SK-N-SH treated with all-trans-retinoic acid at 6 μM for 48 hours (cell line): ENCODE results near the gene HMGCS2.
A peak's percentile ranks its signal among the peaks of the same experiment; 100 is the strongest.

Experiments
- ATAC-seq: fragments of 200-7000 bp; cut with Tn5 transposase; 3 replicates; pipeline ENCODE4 v1.9.1; 2020; ENCODE audit warnings: mild to moderate bottlenecking, moderate library complexity
- BACH2 ChIP-seq: fragments of 250-450 bp; sonication (Bioruptor Pico); IDR thresholded peaks from 2 replicates; pipeline ENCODE4 v1.9.0; 2021; ENCODE audit warnings: mild to moderate bottlenecking, borderline replicate concordance
- CSDC2 ChIP-seq: fragments of 250-450 bp; sonication (Bioruptor Pico); IDR thresholded peaks from 2 replicates; pipeline ENCODE4 v1.5.0; 2020; ENCODE audit warnings: mild to moderate bottlenecking, moderate library complexity
- CSRNP3 ChIP-seq: fragments of 250-450 bp; sonication (Bioruptor Pico); IDR thresholded peaks from 2 replicates; pipeline ENCODE4 v1.5.1; 2021; ENCODE audit warnings: mild to moderate bottlenecking, moderate library complexity
- ESRRG ChIP-seq: fragments of 250-450 bp; sonication (Bioruptor Pico); IDR thresholded peaks from 2 replicates; pipeline ENCODE4 v1.6.1; 2021; ENCODE audit warnings: mild to moderate bottlenecking
- ISL1 ChIP-seq: fragments of 250-450 bp; sonication (Bioruptor Pico); IDR thresholded peaks from 2 replicates; pipeline ENCODE4 v2.1.2; 2022; ENCODE audit warnings: mild to moderate bottlenecking, moderate library complexity
- OSR1 ChIP-seq: fragments of 250-450 bp; sonication (Bioruptor Pico); IDR thresholded peaks from 2 replicates; pipeline ENCODE4 v1.8.0; 2022; ENCODE audit warnings: moderate library complexity, mild to moderate bottlenecking, inconsistent platforms
- PATZ1 ChIP-seq: fragments of 250-450 bp; sonication (Bioruptor Pico); IDR thresholded peaks from 2 replicates; pipeline ENCODE4 v1.8.0; 2020; ENCODE audit warnings: mild to moderate bottlenecking, moderate library complexity, borderline replicate concordance
- POU6F1 ChIP-seq: fragments of 250-450 bp; sonication (Bioruptor Pico); IDR thresholded peaks from 2 replicates; pipeline ENCODE4 v1.8.0; 2021; ENCODE audit warnings: low read depth, mild to moderate bottlenecking, moderate library complexity, borderline replicate concordance
- RARB ChIP-seq: fragments of 250-450 bp; sonication (Bioruptor Pico); IDR thresholded peaks from 2 replicates; pipeline ENCODE4 v1.8.0; 2021; ENCODE audit warnings: mild to moderate bottlenecking, moderate library complexity
- SNAI2 ChIP-seq: fragments of 250-450 bp; sonication (Bioruptor Pico); IDR thresholded peaks from 2 replicates; pipeline ENCODE4 v1.5.0; 2020; ENCODE audit warnings: mild to moderate bottlenecking, moderate library complexity
- TCF4 ChIP-seq: fragments of 250-450 bp; sonication (Bioruptor Pico); IDR thresholded peaks from 2 replicates; pipeline ENCODE4 v1.8.0; 2021; ENCODE audit warnings: mild to moderate bottlenecking, moderate library complexity, borderline replicate concordance
- TOX ChIP-seq: fragments of 250-450 bp; sonication (Bioruptor Pico); IDR thresholded peaks from 2 replicates; pipeline ENCODE4 v1.8.0; 2021; ENCODE audit warnings: mild to moderate bottlenecking, moderate library complexity, borderline replicate concordance
- ZFP3 ChIP-seq: fragments of 250-450 bp; sonication (Bioruptor Pico); IDR thresholded peaks from 2 replicates; pipeline ENCODE4 v1.5.0; 2020; ENCODE audit warnings: mild to moderate bottlenecking, moderate library complexity
- ZNF8 ChIP-seq: fragments of 450-650 bp; formaldehyde crosslinking; IDR thresholded peaks from 2 replicates; pipeline ENCODE4 v1.5.0; 2020; ENCODE audit warnings: mild to moderate bottlenecking, moderate library complexity
- TF ChIP-seq, protein P1 (sequence below): fragments of 250-450 bp; sonication (Bioruptor Pico); IDR thresholded peaks from 2 replicates; pipeline ENCODE4 v1.5.0; 2020; ENCODE audit warnings: mild to moderate bottlenecking, moderate library complexity

Gene HMGCS2

DNA sequence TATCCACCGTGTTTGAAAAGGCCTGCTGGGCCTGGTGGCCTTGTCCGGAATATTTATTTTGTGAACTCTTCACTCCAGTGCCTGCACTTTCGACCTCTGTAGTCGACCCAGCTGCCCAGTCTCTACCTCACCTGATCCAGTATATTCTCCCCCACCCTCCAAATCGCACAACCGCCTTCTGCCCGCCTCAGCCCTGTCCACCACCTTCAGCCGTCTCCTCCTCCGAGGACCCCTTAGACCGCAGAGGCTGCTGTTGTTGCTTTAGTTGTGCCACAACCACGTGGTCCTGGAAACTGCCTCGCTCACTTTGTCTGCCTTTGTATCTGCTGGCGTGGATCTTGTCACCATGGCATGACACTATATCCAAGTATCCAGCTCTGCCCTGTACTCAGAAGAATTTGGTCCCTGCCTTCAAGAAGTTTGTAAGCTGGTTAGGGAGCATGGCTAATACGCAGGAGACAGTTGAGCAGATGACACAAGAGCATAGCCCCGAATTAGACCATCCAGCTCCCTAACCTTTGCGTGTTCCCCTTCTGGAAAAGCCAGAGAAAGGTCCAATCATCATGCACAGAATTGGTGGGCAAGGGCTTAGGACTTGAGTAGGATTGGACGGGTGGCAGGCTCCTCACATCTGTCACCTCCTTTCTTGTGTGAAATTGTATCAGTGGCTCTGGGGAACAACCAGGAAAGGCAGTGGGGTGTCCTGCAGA, 55.5 kb downstream of the HMGCS2 start:
- peak; percentile 5 for ATAC-seq
- TF ChIP-seq OSR1 (CRISPR knock-in tag): no peak
- TF ChIP-seq ZNF8: no peak
- no peak for TF ChIP-seq ISL1 (CRISPR knock-in tag)
- TF ChIP-seq CSRNP3: no peak
- TF ChIP-seq, protein P1, sequence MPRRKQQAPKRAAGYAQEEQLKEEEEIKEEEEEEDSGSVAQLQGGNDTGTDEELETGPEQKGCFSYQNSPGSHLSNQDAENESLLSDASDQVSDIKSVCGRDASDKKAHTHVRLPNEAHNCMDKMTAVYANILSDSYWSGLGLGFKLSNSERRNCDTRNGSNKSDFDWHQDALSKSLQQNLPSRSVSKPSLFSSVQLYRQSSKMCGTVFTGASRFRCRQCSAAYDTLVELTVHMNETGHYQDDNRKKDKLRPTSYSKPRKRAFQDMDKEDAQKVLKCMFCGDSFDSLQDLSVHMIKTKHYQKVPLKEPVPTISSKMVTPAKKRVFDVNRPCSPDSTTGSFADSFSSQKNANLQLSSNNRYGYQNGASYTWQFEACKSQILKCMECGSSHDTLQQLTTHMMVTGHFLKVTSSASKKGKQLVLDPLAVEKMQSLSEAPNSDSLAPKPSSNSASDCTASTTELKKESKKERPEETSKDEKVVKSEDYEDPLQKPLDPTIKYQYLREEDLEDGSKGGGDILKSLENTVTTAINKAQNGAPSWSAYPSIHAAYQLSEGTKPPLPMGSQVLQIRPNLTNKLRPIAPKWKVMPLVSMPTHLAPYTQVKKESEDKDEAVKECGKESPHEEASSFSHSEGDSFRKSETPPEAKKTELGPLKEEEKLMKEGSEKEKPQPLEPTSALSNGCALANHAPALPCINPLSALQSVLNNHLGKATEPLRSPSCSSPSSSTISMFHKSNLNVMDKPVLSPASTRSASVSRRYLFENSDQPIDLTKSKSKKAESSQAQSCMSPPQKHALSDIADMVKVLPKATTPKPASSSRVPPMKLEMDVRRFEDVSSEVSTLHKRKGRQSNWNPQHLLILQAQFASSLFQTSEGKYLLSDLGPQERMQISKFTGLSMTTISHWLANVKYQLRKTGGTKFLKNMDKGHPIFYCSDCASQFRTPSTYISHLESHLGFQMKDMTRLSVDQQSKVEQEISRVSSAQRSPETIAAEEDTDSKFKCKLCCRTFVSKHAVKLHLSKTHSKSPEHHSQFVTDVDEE (CRISPR knock-in tag): no peak

- TF ChIP-seq CSDC2 (no peak), TCF4 (CRISPR knock-in tag) (no peak), OSR1 (CRISPR knock-in tag) (no peak), PATZ1 (CRISPR knock-in tag) (no peak), ESRRG (CRISPR knock-in tag) (no peak), POU6F1 (CRISPR knock-in tag) (no peak)
- TF ChIP-seq, protein P1 (CRISPR knock-in tag): no peak
- TF ChIP-seq, all 23 proteins: peak for 0
- peak; percentile 87 for ATAC-seq
Measured at GRCh38 chr1:119712342-119713038, 56.2 kb downstream of the HMGCS2 start.

GRCh38 chr1:119711804-119712341, 56.8 kb downstream of the HMGCS2 start, which contains the start of gene PHGDH:
Gene PHGDH, plus strand, starts transcription at chr1:119711934. Its CDS starts 89 bp downstream, at chr1:119712023.
- TF ChIP-seq OSR1 (CRISPR knock-in tag): no peak
- no peak for TF ChIP-seq CSRNP3
- no peak for TF ChIP-seq ZFP3 (CRISPR knock-in tag)
- no peak for TF ChIP-seq RARB (CRISPR knock-in tag)
- TF ChIP-seq TOX: no peak
- TF ChIP-seq, protein P1 (CRISPR knock-in tag): no peak
- no peak for TF ChIP-seq BACH2 (CRISPR knock-in tag)
- TF ChIP-seq ISL1 (CRISPR knock-in tag): no peak
- no peak for TF ChIP-seq SNAI2 (CRISPR knock-in tag)
- no peak; the same call in 1 of the 2 replicates for TF ChIP-seq PATZ1 (CRISPR knock-in tag)
- peak; percentile 88 for ATAC-seq
